B cell (primary cell): ENCODE data around the gene TMEM139.

Experiments used
- EZH2 ChIP-seq: IDR thresholded peaks from 2 replicates; pipeline ENCODE4 v1.6.1; 2012; ENCODE audit warnings: borderline replicate concordance, low read depth, mild to moderate bottlenecking, moderate library complexity, low read length; ENCODE audit not compliant: insufficient read depth, poor library complexity, severe bottlenecking
- TF ChIP-seq, protein P1 (sequence below): fragments of 200-600 bp; IDR thresholded peaks from one replicate; pipeline ENCODE4 v1.8.0; 2022; ENCODE audit warnings: antibody characterized with exemption, mild to moderate bottlenecking

DNA sequence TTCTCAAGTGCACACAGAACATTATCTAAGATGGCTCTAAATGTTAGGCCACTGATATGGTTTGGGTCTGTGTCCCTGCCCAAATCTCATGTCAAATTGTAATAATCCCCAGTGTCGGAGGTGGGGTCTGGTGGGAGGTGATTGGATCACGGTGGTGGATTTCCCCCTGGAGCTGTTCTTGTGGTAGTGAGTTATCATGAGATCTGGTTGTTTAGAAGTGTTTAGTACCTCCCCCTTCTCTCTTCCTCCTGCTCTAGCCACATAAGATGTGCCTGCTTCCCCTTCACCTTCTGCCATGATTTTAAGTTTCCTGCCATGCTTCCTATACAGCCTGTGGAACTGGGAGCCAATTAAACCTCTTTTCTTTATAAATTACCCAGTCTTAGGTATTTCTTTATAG lies 32.8 kb upstream of the TMEM139 start:
- TF ChIP-seq, protein P1, sequence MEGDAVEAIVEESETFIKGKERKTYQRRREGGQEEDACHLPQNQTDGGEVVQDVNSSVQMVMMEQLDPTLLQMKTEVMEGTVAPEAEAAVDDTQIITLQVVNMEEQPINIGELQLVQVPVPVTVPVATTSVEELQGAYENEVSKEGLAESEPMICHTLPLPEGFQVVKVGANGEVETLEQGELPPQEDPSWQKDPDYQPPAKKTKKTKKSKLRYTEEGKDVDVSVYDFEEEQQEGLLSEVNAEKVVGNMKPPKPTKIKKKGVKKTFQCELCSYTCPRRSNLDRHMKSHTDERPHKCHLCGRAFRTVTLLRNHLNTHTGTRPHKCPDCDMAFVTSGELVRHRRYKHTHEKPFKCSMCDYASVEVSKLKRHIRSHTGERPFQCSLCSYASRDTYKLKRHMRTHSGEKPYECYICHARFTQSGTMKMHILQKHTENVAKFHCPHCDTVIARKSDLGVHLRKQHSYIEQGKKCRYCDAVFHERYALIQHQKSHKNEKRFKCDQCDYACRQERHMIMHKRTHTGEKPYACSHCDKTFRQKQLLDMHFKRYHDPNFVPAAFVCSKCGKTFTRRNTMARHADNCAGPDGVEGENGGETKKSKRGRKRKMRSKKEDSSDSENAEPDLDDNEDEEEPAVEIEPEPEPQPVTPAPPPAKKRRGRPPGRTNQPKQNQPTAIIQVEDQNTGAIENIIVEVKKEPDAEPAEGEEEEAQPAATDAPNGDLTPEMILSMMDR = no peak
- TF ChIP-seq EZH2 = no peak
